MCF 10A (cell line): ENCODE data around the gene PPFIA1. TPM values are rescaled to one million over a fixed set of nuclear protein-coding genes. Genes with fewer than 3 reads are reported as not detected.

Experiments used
- BruUV-seq: library from RNA; stranded (reverse); fragments of 400-500 nt; replicated peaks from 2 replicates; lab custom pipeline; 2021; lab: Mats Ljungman, UMichigan
- CTCF ChIA-PET: fragments of 300-600 bp; sonication (Branson Sonifier 250); formaldehyde crosslinking; extraction: SDS; loops from one replicate; lab custom pipeline; 2021; ENCODE audit warnings: antibody characterized with exemption, inconsistent platforms; lab: Yijun Ruan, JAX
- POLR2A ChIA-PET: fragments of 300-600, 350-650 bp; sonication (Branson Sonifier 250); formaldehyde crosslinking; extraction: SDS; loops from one replicate; lab custom pipeline; 2020; ENCODE audit warnings: antibody characterized with exemption, inconsistent platforms; lab: Yijun Ruan, JAX
- DNase-seq: peaks from one replicate; pipeline ENCODE4 v3.0.0-alpha.2; 2018; ENCODE audit not compliant: unreplicated experiment
- H3K27ac Mint-ChIP-seq: one replicate; pipeline ENCODE4 v1.8.0; 2022; ENCODE audit warnings: mild to moderate bottlenecking, low read depth, mixed read lengths; ENCODE audit not compliant: unreplicated experiment
- H3K27me3 Mint-ChIP-seq: one replicate; pipeline ENCODE4 v1.8.0; 2022; ENCODE audit warnings: mixed read lengths; ENCODE audit not compliant: insufficient read depth, unreplicated experiment
- H3K36me3 Mint-ChIP-seq: one replicate; pipeline ENCODE4 v1.8.0; 2022; ENCODE audit warnings: mild to moderate bottlenecking, moderate library complexity, mixed read lengths; ENCODE audit not compliant: insufficient read depth, unreplicated experiment
- H3K4me1 Mint-ChIP-seq: one replicate; pipeline ENCODE4 v1.8.0; 2022; ENCODE audit warnings: mixed read lengths; ENCODE audit not compliant: insufficient read depth, unreplicated experiment
- H3K4me3 Mint-ChIP-seq: one replicate; pipeline ENCODE4 v1.8.0; 2022; ENCODE audit warnings: mild to moderate bottlenecking, moderate library complexity, mixed read lengths; ENCODE audit not compliant: unreplicated experiment
- H3K9me3 Mint-ChIP-seq: one replicate; pipeline ENCODE4 v1.8.0; 2022; ENCODE audit warnings: mixed read lengths; ENCODE audit not compliant: unreplicated experiment
- intact Hi-C: fragments of 100-400 bp; cut with micrococcal nuclease; formaldehyde crosslinking; loops from 2 replicates; pipeline ENCODE4 v1.14.1; 2022
- total RNA-seq: library from RNA; stranded (reverse); gene quantifications from 2 replicates; pipeline ENCODE4 v1.2.3, GENCODE V29; 2022
- TF ChIP-seq, protein P1 (sequence below): fragments of 200-600 bp; IDR thresholded peaks from one replicate; pipeline ENCODE4 v1.8.0; 2022; ENCODE audit warnings: antibody characterized with exemption, mild to moderate bottlenecking; ENCODE audit not compliant: unreplicated experiment

PPFIA1 gene
- total RNA-seq, 1 experiment from 2014 or later: 78.8 TPM

DNA sequence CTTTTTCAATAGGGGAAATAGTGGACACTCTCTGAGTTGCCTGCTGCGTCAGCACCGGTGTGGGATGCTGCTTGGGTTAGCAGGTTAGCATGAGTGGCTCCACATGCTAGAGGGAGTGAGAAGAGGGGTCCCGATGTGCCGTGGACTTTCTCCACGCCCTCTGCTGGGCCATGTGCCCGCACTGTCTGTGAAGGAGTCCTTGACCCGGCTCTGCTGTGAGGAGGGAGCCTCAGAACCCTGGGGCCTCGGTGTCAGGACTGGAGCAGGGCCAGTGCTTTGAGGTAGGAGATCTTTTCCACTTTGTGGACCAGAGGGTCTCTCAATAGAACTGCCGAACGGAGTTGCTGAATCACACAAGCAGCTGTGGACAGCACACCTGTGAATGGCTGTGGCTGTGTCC, 142.7 kb downstream of the PPFIA1 start:
- intact Hi-C loops: no loop called here
- POLR2A ChIA-PET: interaction anchor here (0.6 kb wide), 1 partner anchor 1052 kb away, joined by 3 read pairs; no protein-coding TSS in a partner anchor
- DNase-seq: no peak
- CTCF ChIA-PET: no interaction called here
- H3K4me1 Mint-ChIP-seq: no peaks in the 10 kb centered on the region
- no TSS peak for BruUV-seq
- H3K27ac Mint-ChIP-seq: no peak overlapping the region
- no peak overlapping the region for H3K4me3 Mint-ChIP-seq
- peaks cover 95% of the 10 kb centered on the region for H3K36me3 Mint-ChIP-seq
- TF ChIP-seq, protein P1, sequence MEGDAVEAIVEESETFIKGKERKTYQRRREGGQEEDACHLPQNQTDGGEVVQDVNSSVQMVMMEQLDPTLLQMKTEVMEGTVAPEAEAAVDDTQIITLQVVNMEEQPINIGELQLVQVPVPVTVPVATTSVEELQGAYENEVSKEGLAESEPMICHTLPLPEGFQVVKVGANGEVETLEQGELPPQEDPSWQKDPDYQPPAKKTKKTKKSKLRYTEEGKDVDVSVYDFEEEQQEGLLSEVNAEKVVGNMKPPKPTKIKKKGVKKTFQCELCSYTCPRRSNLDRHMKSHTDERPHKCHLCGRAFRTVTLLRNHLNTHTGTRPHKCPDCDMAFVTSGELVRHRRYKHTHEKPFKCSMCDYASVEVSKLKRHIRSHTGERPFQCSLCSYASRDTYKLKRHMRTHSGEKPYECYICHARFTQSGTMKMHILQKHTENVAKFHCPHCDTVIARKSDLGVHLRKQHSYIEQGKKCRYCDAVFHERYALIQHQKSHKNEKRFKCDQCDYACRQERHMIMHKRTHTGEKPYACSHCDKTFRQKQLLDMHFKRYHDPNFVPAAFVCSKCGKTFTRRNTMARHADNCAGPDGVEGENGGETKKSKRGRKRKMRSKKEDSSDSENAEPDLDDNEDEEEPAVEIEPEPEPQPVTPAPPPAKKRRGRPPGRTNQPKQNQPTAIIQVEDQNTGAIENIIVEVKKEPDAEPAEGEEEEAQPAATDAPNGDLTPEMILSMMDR: no peak
- H3K9me3 Mint-ChIP-seq: no peaks in the 10 kb centered on the region
- H3K27me3 Mint-ChIP-seq: no peaks in the 10 kb centered on the region

DNA sequence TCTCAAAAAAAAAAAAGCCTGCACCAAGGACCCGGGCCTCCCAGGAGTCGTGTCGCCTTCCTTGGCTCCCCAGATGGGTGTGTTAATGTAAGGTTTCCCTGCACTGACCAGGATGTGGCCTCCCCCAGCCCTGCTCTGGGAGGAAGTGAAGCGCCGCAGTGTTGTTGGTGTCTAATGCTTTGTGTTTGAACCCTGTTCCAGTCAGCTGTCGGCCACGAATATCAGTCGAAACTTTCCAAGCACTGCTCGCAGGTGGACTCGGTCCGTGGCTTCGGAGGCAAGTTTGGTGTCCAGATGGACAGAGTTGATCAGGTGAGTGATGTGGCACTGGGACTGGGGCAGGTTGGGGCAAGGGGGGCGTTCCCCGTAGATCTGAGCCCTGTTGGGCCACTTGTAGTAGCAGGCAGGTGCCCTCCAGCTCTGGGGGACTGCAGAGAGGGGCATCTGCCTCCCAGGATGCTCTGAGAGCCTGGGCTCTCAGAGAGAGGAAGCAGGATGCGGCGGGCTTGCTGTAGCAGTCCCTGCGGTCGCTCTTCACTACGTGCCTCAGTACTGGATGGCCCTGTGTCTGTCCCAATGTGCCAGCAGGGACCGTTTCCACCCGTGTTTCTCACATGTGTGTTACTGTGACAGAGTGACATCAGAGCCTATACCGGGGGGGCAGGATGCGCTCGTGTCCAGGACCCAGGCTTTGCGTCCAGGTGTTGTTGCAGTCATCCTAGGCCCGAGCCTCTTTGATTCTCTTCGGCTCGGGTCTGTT, 144.0 kb downstream of the PPFIA1 start:
- intact Hi-C loops: no loop called here
- no peak overlapping the region for H3K27ac Mint-ChIP-seq

DNA sequence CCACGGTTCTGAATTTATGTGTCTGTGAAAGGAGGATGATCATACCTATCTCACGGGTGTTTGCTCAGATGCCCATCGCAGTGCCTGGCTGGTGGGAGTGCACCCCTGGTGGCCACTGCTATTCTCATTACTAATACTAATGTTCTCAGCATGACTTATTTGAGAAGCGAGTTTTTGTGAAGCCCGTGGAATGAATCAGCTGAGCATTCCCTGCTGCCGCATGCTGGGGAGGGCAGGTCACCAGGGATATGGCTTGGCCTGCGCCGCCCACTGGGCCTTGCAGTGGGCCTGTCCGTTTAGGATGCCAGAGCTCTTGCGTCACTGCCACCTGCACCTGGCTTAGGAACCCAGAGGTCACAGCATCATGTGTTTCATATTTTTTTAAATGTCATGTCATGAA, 144.7 kb downstream of the PPFIA1 start:
- Mint-ChIP-seq H3K4me3 (no peak overlapping the region), H3K4me1 (no peaks in the 10 kb centered on the region), H3K36me3 (peaks cover 96% of the 10 kb centered on the region), H3K27ac (no peak overlapping the region), H3K9me3 (no peaks in the 10 kb centered on the region), H3K27me3 (no peaks in the 10 kb centered on the region)
- POLR2A ChIA-PET: no interaction called here
- CTCF ChIA-PET: interaction anchor here (0.6 kb wide), 1 partner anchor 20 kb away, joined by 4 read pairs; no protein-coding TSS in a partner anchor
- intact Hi-C loops: no loop called here
- TF ChIP-seq, protein P1: no peak
- no peak for DNase-seq
- no TSS peak for BruUV-seq

More for the DNA sequence above, 144.0 kb downstream of the PPFIA1 start:
- H3K4me1 Mint-ChIP-seq: no peaks in the 10 kb centered on the region
- H3K9me3 Mint-ChIP-seq: no peaks in the 10 kb centered on the region
- no peak for DNase-seq
- no peaks in the 10 kb centered on the region for H3K27me3 Mint-ChIP-seq
- TF ChIP-seq, protein P1: no peak
- no TSS peak for BruUV-seq
- no peak overlapping the region for H3K4me3 Mint-ChIP-seq
- CTCF ChIA-PET: interaction anchor here (0.6 kb wide), 1 partner anchor 1023 kb away, joined by 3 read pairs; no protein-coding TSS in a partner anchor
- peaks cover 95% of the 10 kb centered on the region for H3K36me3 Mint-ChIP-seq
- POLR2A ChIA-PET: no interaction called here

DNA sequence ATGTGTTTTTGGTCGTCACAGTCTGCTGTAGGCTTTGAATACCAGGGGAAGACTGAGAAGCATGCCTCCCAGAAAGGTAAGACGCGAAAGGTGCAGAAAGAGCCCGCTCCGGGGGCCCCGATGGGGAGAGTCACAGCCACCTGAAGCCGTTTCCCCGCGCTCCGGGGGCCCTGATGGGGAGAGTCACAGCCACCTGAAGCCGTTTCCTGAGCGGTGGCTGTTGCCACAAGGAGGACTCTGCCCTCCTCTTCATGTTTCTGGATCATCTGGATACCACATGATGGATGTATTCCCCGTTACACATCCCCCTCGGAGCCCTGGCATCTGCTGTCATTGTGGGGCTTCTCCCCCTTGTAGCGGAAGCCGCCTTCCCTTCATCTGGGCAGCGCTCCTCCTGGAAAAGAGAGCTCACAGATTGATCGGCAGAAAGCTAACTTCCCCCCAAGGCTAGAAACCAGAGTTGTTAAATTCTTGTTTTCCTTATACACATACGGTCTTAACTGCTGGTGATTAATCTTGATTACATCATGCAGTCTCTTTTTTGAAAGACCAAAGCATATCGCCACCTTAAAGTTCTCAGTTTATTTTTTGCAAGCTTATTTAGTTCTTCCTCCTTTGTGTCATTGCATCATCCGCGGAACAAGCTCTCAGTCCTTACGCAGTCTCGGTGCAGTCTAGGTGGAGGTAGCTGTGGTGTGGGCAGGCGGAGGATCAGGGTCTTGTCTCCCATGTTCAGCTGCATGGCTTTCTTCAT, 145.3 kb downstream of the PPFIA1 start:
- DNase-seq: no peak
- Mint-ChIP-seq H3K4me1 (no peaks in the 10 kb centered on the region), H3K9me3 (no peaks in the 10 kb centered on the region), H3K4me3 (no peak overlapping the region), H3K27ac (no peak overlapping the region), H3K27me3 (no peaks in the 10 kb centered on the region), H3K36me3 (peaks cover 95% of the 10 kb centered on the region)
- BruUV-seq: no TSS peak
- ChIA-PET CTCF (interaction anchor here (0.6 kb wide), 1 partner anchor 19 kb away, joined by 4 read pairs; no protein-coding TSS in a partner anchor), POLR2A (no interaction called here)
- intact Hi-C loops: no loop called here
- TF ChIP-seq, protein P1: no peak
